NT2/D1 (cell line): Measurements from ENCODE around the gene NKPD1.
"Not testable (repeated sequence)": the region's sequence is repeated elsewhere in the genome, so short reads cannot be mapped to it uniquely, and the experiment has no call there.

Experiments
- DNase-seq: peaks from one replicate; pipeline ENCODE4 v3.0.0-alpha.2; 2011; ENCODE audit warnings: low read depth, low spot score
- H3K27me3 ChIP-seq: 2 replicates; pipeline ENCODE4 v1.6.0; 2011; ENCODE audit warnings: mild to moderate bottlenecking; ENCODE audit not compliant: insufficient read length, insufficient read depth
- H3K36me3 ChIP-seq: 2 replicates; pipeline ENCODE4 v1.6.1; 2011; ENCODE audit warnings: mild to moderate bottlenecking, low read length, mixed read lengths; ENCODE audit not compliant: insufficient read depth, insufficient read length
- H3K4me1 ChIP-seq: 2 replicates; pipeline ENCODE4 v1.5.1; 2011; ENCODE audit not compliant: insufficient read depth, insufficient read length
- H3K4me3 ChIP-seq: 2 replicates; pipeline ENCODE4 v1.5.1; 2011; ENCODE audit warnings: low read depth; ENCODE audit not compliant: insufficient read length
- H3K9ac ChIP-seq: 2 replicates; pipeline ENCODE4 v1.6.0; 2011; ENCODE audit warnings: low read depth; ENCODE audit not compliant: insufficient read length
- H3K9me3 ChIP-seq: 2 replicates; pipeline ENCODE4 v1.5.1; 2011; ENCODE audit warnings: mild to moderate bottlenecking, low read length; ENCODE audit not compliant: insufficient read depth
- SUZ12 ChIP-seq: IDR thresholded peaks from 2 replicates; pipeline ENCODE4 v1.6.1; 2011; ENCODE audit not compliant: insufficient read length, insufficient read depth; ENCODE audit errors: extremely low read depth
- YY1 ChIP-seq: IDR thresholded peaks from 2 replicates; pipeline ENCODE4 v1.6.1; 2011; ENCODE audit not compliant: insufficient read length, insufficient read depth
- ZNF274 ChIP-seq: IDR thresholded peaks from 2 replicates; pipeline ENCODE4 v1.6.1; 2011; ENCODE audit warnings: mild to moderate bottlenecking, low read depth, low read length

The NKPD1 gene

GRCh38 chr19:45125360-45125759, 35.4 kb downstream of the NKPD1 start:
- H3K9me3 ChIP-seq = no peaks in the 10 kb centered on the region
- H3K9ac ChIP-seq = no peak overlapping the region
- TF ChIP-seq SUZ12 (no peak), YY1 (no peak), ZNF274 (no peak)
- H3K4me3 ChIP-seq = no peak overlapping the region
- no peak for DNase-seq
- peaks cover 19% of the 10 kb centered on the region for H3K36me3 ChIP-seq
- H3K27me3 ChIP-seq = no peaks in the 10 kb centered on the region
- peaks cover 5% of the 10 kb centered on the region for H3K4me1 ChIP-seq

DNA sequence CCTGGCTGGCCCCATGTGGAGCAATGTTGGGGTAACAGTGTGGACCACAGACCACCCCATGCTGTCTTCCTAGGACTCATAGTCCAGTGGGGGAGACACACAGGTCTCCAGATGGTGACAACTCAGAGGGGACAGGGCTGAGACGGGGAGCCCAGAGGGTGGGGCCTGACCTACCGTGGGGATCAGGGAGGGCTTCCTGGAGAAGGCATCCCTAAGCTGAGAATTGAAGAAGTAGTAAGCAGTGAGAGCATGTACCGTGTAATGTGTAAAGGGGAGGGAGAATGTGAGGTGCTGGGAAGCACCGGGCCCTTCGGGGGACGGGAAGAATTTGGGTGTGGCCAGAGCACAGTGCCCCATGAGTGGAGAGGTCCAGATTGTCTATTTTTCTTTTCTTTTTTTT, 36.8 kb downstream of the NKPD1 start:
- Histone ChIP-seq H3K4me1 (peaks cover 5% of the 10 kb centered on the region), H3K9ac (no peak overlapping the region), H3K27me3 (no peaks in the 10 kb centered on the region), H3K9me3 (no peaks in the 10 kb centered on the region), H3K4me3 (no peak overlapping the region), H3K36me3 (peaks cover 19% of the 10 kb centered on the region)
- no peak for TF ChIP-seq YY1
- TF ChIP-seq SUZ12 = no peak
- TF ChIP-seq ZNF274 = no peak
- DNase-seq = no peak

DNA sequence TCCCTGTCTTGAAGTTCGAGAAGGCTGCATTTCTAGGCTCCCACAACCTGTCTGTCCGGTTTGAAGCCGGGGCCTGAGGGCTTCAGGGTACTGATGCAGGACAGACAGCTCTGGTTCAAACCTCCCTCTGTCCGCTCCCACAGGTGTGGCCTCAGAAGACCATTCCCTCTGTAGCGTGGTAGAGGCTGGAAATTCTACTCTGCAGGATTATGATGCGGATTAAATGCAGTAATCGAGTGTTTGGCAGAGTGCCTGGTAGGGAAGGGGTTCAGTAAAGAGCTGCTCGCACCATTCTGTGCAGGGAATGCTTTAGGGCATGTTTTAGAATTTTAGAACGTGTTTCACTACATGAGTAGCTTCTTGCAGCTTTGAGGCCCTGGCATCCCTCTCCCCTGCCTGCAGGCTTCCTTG, 37.3 kb downstream of the NKPD1 start:
- no peaks in the 10 kb centered on the region for H3K9me3 ChIP-seq
- no peak for DNase-seq
- H3K36me3 ChIP-seq = peaks cover 15% of the 10 kb centered on the region
- H3K4me1 ChIP-seq = peaks cover 5% of the 10 kb centered on the region
- H3K4me3 ChIP-seq = no peak overlapping the region
- H3K27me3 ChIP-seq = no peaks in the 10 kb centered on the region
- no peak overlapping the region for H3K9ac ChIP-seq
- TF ChIP-seq SUZ12 = no peak
- TF ChIP-seq YY1 = no peak
- no peak for TF ChIP-seq ZNF274

- Histone ChIP-seq H3K27me3 (no peaks in the 10 kb centered on the region), H3K9me3 (no peaks in the 10 kb centered on the region), H3K36me3 (peaks cover 15% of the 10 kb centered on the region), H3K4me1 (peaks cover 7% of the 10 kb centered on the region), H3K4me3 (no peak overlapping the region), H3K9ac (no peak overlapping the region)
- TF ChIP-seq ZNF274 (no peak), YY1 (no peak), SUZ12 (no peak)
- no peak for DNase-seq
Measured at GRCh38 chr19:45122832-45123231, 38.0 kb downstream of the NKPD1 start.

- H3K27me3 ChIP-seq = no peaks in the 10 kb centered on the region
- peaks cover 15% of the 10 kb centered on the region for H3K36me3 ChIP-seq
- H3K4me3 ChIP-seq = no peak overlapping the region
- H3K9ac ChIP-seq = no peak overlapping the region
- TF ChIP-seq ZNF274 (no peak), YY1 (no peak), SUZ12 (no peak)
- no peaks in the 10 kb centered on the region for H3K9me3 ChIP-seq
- DNase-seq = no peak
- peaks cover 15% of the 10 kb centered on the region for H3K4me1 ChIP-seq
Measured at GRCh38 chr19:45121827-45122345, 38.9 kb downstream of the NKPD1 start.

DNA sequence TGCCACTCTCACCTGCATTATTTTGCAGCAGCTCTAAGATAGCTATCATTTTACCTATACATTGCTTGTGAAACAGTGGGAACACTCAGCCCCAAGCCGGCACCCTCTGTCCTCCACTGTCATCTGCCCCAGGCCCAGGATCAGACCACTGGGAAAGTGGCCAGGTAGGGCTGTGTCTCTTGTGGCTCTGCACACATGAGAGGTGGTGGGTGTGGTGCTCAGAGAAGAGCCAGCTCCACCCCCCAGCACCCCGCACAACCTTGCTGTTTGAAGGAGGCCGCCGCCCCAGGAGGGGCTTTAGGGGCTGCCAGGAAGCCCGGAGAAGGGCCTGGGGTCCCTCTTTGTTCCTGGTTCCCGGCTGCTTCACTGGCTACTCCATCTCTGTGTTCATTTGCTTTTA, 41.2 kb downstream of the NKPD1 start:
- Histone ChIP-seq H3K27me3 (no peaks in the 10 kb centered on the region), H3K4me1 (peaks cover 17% of the 10 kb centered on the region), H3K36me3 (peaks cover 12% of the 10 kb centered on the region), H3K4me3 (no peak overlapping the region), H3K9ac (no peak overlapping the region), H3K9me3 (no peaks in the 10 kb centered on the region)
- TF ChIP-seq SUZ12 (no peak), ZNF274 (no peak), YY1 (no peak)
- DNase-seq = no peak

- not testable (repeated sequence) for H3K9me3 ChIP-seq, H3K27me3 ChIP-seq, DNase-seq, H3K9ac ChIP-seq, H3K4me3 ChIP-seq
- H3K36me3 ChIP-seq = peaks cover 16% of the 10 kb centered on the region
- peaks cover 17% of the 10 kb centered on the region for H3K4me1 ChIP-seq
Measured at GRCh38 chr19:45118591-45119355, 42.0 kb downstream of the NKPD1 start.
